Osteocyte (in vitro differentiated cells): ENCODE data around the gene XYLT1. TPM values are rescaled to one million over a fixed set of nuclear protein-coding genes. Genes with fewer than 3 reads are reported as not detected.

Source experiments
- DNase-seq: peaks from one replicate; pipeline ENCODE4 v3.0.0; 2021; ENCODE audit warnings: mixed read lengths; ENCODE audit not compliant: unreplicated experiment; ENCODE audit errors: extremely low spot score
- H3K27ac Mint-ChIP-seq: one replicate; pipeline ENCODE4 v1.8.0; 2021; ENCODE audit warnings: mild to moderate bottlenecking, mixed read lengths; ENCODE audit not compliant: unreplicated experiment
- H3K27me3 Mint-ChIP-seq: one replicate; pipeline ENCODE4 v1.8.0; 2021; ENCODE audit warnings: mixed read lengths; ENCODE audit not compliant: unreplicated experiment
- H3K36me3 Mint-ChIP-seq: one replicate; pipeline ENCODE4 v1.8.0; 2021; ENCODE audit warnings: mixed read lengths; ENCODE audit not compliant: unreplicated experiment
- H3K4me1 Mint-ChIP-seq: one replicate; pipeline ENCODE4 v1.8.0; 2021; ENCODE audit warnings: mixed read lengths; ENCODE audit not compliant: unreplicated experiment
- H3K4me3 Mint-ChIP-seq: one replicate; pipeline ENCODE4 v1.8.0; 2021; ENCODE audit warnings: mild to moderate bottlenecking, moderate library complexity, mixed read lengths; ENCODE audit not compliant: unreplicated experiment
- H3K9me3 Mint-ChIP-seq: one replicate; pipeline ENCODE4 v1.8.0; 2021; ENCODE audit warnings: mixed read lengths; ENCODE audit not compliant: unreplicated experiment
- CTCF ChIP-seq: fragments of 200-600 bp; sonication (generic); IDR thresholded peaks from 2 replicates; pipeline ENCODE4 v1.5.0; 2021; ENCODE audit warnings: antibody characterized with exemption, mild to moderate bottlenecking, moderate library complexity
- total RNA-seq: library from RNA; stranded (reverse); gene quantifications from 2 replicates; pipeline ENCODE4 v1.2.1, GENCODE V29; 2021

XYLT1 gene
- total RNA-seq, 1 donor from 2014 or later, result 11.1 TPM

- no peak for DNase-seq
- Mint-ChIP-seq H3K4me1 (no peaks in the 10 kb centered on the region), H3K27me3 (no peaks in the 10 kb centered on the region), H3K36me3 (no peaks in the 10 kb centered on the region), H3K9me3 (no peaks in the 10 kb centered on the region), H3K27ac (peak overlapping the region; percentile 5), H3K4me3 (no peak overlapping the region)
- TF ChIP-seq CTCF, result no peak
Observed at GRCh38 chr16:17313793-17314547, 156.8 kb downstream of the XYLT1 start.

- H3K9me3 Mint-ChIP-seq, result no peaks in the 10 kb centered on the region
- peak overlapping the region; percentile 5 for H3K27ac Mint-ChIP-seq
- H3K27me3 Mint-ChIP-seq, result no peaks in the 10 kb centered on the region
- no peak for DNase-seq
- no peak for TF ChIP-seq CTCF
- H3K4me3 Mint-ChIP-seq, result no peak overlapping the region
- no peaks in the 10 kb centered on the region for H3K36me3 Mint-ChIP-seq
- no peaks in the 10 kb centered on the region for H3K4me1 Mint-ChIP-seq
Observed at GRCh38 chr16:17313085-17313611, 157.6 kb downstream of the XYLT1 start.

GRCh38 chr16:17312094-17312710 lies 158.6 kb downstream of the XYLT1 start:
- no peaks in the 10 kb centered on the region for H3K36me3 Mint-ChIP-seq
- TF ChIP-seq CTCF, result no peak
- no peak for DNase-seq
- H3K9me3 Mint-ChIP-seq, result no peaks in the 10 kb centered on the region
- H3K27me3 Mint-ChIP-seq, result no peaks in the 10 kb centered on the region
- no peak overlapping the region for H3K27ac Mint-ChIP-seq
- no peak overlapping the region for H3K4me3 Mint-ChIP-seq
- no peaks in the 10 kb centered on the region for H3K4me1 Mint-ChIP-seq

- Mint-ChIP-seq H3K36me3 (no peaks in the 10 kb centered on the region), H3K4me3 (no peak overlapping the region), H3K27ac (no peak overlapping the region), H3K4me1 (no peaks in the 10 kb centered on the region), H3K27me3 (no peaks in the 10 kb centered on the region), H3K9me3 (no peaks in the 10 kb centered on the region)
- DNase-seq, result no peak
- no peak for TF ChIP-seq CTCF
Observed at GRCh38 chr16:17311333-17312093, 159.2 kb downstream of the XYLT1 start.

GRCh38 chr16:17309510-17309909 lies 161.2 kb downstream of the XYLT1 start:
- H3K27me3 Mint-ChIP-seq, result no peaks in the 10 kb centered on the region

More at GRCh38 chr16:17309510-17309909, 161.2 kb downstream of the XYLT1 start:
- H3K36me3 Mint-ChIP-seq, result no peaks in the 10 kb centered on the region
- no peak overlapping the region for H3K27ac Mint-ChIP-seq
- no peak for DNase-seq
- no peak for TF ChIP-seq CTCF
- no peaks in the 10 kb centered on the region for H3K4me1 Mint-ChIP-seq
- H3K4me3 Mint-ChIP-seq, result no peak overlapping the region
- no peaks in the 10 kb centered on the region for H3K9me3 Mint-ChIP-seq
